NK-92 treated with Interleukin-12 subunit alpha and Interleukin-12 subunit beta, amount 100 ng/mL, for 24 hours (cell line): Measurements from ENCODE around the gene PXN.
"Not testable (repeated sequence)": the region's sequence is repeated elsewhere in the genome, so short reads cannot be mapped to it uniquely, and the experiment has no call there.

ENCODE experiments used
- DNase-seq: peaks from one replicate; lab custom pipeline; 2025; lab: John Stamatoyannopoulos, UW

Gene PXN

DNA sequence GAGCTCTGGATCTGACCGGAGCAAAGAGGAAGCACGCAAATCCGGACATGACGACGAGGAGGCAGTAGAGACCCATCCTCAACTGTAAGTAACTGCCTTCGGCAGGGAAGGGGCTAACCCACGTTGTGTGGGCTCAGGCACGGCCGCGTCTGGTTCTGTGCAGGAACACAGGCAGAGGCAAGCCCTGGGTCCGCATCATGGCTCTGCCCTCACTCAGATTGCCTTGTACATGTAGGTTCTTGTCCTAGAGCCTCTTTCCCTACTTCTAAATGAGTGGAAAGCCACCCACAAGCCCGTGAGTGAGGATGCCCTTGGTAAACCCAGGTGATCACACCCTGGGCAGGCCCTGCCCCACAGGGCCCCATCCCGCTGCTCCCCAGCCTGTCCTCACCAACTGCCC is 55.7 kb downstream of the PXN start:
- no peak for DNase-seq

DNA sequence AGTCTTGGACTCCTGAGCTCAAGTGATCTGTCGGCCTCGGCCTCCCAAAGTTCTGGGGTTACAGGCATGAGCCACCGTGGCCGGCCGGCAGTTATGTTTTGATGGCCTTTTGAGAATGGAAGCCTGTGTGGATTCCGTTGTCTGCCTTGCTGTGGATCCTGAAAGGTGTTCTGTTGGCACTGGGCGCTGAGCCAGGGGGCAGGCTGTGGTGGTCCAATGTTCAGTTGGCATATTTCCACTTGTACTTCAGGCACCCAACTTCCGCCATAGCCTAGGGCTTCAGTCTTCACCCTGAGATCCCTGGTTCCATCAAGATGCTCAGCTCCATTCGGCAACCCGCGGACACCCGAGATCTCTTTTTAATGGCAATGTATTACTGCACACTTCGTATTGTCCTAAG is 58.3 kb downstream of the PXN start:
- no peak for DNase-seq

DNA sequence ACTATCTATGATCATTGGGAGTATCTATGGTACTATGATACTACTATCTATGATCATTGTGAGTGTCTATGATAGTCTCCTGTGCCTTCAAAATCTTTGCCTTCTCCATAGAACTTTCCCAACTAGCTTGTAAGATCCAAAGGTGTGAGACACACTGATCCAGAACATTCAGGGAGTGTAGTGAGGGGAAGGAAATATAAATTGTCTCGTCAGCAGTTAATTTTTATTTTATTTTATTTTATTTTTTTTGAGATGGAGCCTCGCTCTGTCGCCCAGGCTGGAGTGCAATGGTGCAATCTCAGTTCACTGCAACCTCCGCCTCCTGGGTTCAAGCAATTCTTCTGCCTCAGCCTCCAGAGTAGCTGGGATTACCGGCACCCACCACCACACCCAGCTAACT is 58.7 kb downstream of the PXN start:
- not testable (repeated sequence) for DNase-seq

GRCh38 chr12:120206228-120206627 is 59.3 kb downstream of the PXN start:
- no peak for DNase-seq

GRCh38 chr12:120204171-120204570 is 61.4 kb downstream of the PXN start:
- no peak for DNase-seq

GRCh38 chr12:120200364-120200800 is 65.1 kb downstream of the PXN start:
- DNase-seq, result no peak

DNA sequence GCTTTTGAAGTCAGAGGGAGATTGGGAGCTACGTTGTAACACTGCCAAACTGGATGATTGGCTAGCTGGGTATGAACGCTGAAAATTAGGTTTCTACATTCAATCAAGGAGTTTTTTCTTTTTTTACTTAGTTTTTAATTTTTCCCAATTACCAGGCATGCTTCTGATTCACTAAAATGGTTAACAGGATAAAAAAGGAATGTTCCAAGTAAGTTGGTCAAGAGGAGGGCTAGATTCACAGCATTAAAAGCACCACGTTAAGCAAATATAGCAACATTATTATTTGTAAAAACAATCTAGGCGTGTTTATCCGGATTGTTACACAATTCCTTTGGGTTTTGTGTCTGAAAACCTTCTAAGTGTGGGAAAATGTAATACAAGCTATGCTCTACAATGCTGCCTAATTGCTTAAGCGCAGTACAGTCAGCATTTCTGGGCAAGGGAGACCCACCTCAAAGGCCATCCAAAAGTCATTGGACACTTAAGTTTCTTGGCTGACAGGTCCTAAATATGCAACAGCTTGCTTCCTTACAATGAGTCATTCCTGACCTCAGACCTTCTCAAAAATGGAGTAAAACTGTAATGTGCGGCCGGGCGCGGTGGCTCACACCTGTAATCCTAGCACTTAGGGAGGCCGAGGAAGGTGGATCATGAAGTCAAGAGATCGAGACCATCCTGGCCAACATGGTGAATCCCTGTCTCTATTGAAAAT is 65.8 kb downstream of the PXN start:
- peak; percentile 11 for DNase-seq

DNA sequence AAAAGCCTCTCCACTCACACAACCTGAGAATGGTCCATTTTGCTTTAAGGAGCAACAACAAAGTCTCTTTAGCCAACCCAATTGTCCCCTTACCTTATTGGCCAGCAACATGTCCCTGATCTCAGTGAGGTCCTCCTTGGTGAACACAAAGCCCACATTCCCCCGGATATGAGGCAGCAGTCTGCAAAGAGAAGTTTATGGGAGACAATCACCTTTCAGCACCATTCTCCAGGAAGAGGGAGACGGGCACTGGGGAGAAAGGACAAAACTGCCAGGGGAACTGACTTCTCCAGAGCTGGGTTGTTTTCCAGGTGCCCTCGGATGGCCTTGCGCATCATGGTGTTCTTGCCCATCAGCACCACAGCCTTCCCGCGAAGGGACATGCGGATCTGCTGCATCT is 66.5 kb downstream of the PXN start:
- no peak for DNase-seq

- DNase-seq, result no peak
Measured at GRCh38 chr12:120197542-120197887, 68.0 kb downstream of the PXN start.

DNA sequence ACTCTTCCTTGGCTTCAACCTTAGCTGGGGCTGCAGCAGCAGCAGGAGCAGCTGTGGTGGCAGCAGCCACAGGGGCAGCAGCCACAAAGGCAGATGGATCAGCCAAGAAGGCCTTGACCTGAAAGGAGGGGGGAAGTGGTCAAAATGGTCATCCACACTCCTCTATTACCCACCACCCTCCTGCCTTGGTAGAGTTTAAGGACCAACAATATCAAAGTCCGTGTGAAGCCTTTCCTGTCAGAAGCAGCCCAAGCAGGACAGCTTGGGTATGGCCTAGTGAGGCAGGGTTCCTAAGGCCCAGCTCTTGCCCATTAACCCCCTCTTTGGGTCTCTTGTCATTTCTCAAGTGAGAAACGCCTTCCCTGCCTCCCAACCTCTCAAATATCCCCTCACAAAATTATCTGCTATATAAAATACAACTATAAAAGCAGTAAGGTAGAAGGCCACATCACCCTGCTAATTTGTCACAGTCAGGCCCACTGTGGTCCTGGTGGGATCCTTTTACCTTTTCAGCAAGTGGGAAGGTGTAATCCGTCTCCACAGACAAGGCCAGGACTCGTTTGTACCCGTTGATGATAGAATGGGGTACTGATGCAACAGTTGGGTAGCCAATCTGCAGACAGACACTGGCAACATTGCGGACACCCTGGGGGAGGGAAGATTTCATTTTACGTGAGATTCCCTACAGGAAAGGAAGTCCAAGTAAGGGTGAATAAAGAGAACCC is 68.6 kb downstream of the PXN start:
- not testable (repeated sequence) for DNase-seq

GRCh38 chr12:120196363-120196762 is 69.2 kb downstream of the PXN start:
- DNase-seq, result no peak

DNA sequence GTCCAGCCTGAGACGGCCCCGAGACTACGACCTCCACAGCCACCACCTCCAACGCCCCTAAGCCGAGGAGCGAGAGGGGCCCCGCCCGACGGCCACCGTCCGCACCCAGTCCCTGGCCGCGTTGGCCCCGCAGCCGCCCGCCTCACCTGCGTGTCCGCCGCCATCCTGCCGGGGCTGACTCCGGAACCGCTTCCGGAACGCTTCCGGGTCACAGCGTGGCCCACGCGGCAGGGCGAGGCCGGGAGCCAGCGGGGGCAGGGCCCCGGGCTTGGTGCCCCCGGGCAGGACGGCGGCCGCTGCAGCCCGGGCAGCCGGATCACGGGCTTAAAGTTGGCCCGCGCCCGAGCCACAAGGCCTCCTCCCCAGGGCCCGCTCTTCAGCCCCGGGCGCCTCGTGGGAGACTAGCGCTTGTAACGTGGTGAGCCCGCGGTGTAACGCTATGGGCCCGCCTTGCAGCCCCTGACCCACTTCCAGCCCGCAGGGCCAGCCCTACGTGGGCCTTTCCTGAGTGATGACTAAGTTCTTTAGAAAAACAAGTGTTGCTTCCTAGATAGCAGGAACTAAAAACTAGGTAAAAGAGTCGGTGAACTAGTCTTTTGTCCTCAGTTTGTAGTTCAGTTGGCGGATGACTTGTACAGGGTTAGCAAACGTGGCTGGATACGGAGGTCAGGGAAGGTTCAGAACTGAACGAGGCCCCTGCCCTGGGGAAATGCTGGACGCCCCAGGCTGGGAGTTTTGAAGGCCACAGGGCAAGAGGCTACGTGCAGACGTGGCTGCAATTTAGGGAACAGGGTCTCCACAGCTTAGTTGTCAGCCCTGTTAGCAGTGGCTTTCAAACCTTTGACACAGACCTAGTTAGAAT is 70.8 kb downstream of the PXN start, which contains the start of gene GCN1:
TSS of gene GCN1 (minus strand) at position 182 of the 862 bp plus-strand sequence. CDS start at position 164, 18 bp downstream.
- DNase-seq, result peak; percentile 69

DNA sequence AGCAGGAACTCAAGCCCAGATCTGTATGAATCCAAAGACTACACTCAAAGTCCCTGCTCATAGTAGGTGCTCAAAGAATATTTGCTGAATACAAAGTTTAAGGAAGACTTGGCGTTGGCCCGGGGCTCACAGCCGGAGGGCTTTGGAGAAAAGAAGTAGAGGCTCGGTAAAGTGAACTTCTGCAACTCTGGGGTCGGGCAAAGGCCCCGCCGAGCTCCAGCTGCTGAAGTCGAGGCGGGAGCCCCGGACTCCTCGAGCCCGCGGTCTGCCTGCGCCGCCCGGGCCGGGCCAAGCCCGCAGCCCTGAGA is 71.3 kb downstream of the PXN start:
- no peak for DNase-seq

- DNase-seq, result not testable (repeated sequence)
Measured at GRCh38 chr12:120193286-120193685, 72.2 kb downstream of the PXN start.

GRCh38 chr12:120190985-120191480 is 74.5 kb downstream of the PXN start:
- no peak for DNase-seq

DNA sequence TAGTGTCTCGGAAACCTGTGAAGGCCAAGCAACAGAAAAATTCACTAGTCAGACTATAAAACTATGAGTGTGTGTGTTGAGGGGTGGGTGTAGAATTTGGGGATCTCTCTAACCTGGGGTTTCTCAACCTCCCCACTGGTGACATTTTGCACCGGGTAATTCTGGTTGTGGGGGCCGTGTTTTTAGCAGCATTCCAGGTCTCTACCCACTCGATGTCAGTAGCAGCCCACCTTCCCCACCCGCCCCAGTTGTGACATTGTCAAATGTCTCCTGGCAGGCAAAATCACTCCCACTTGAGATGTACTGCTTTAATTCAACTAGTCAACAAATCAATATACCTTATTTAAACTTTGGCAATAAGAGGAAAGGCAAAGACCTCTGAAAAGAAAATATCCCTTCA is 75.1 kb downstream of the PXN start:
- no peak for DNase-seq

DNA sequence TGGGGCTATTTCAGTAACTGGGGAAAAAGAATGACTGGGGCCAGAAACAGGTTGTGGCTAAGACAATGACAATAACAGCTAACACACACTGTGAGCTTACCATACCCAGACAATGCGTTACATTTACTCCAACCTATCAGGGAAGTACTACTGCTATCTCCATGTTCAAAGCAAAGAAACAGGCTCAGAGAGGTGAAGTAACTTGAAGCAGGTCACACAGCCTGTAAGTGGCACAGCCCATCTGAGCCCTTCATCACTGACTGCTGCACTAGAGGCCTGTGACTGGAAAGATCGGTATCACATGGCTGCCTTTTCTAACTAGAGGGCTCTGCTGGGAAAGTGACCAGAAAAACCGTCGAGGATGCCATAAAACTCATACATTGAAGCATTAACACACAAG is 78.9 kb downstream of the PXN start:
- no peak for DNase-seq

GRCh38 chr12:120183211-120183631 is 82.3 kb downstream of the PXN start:
- DNase-seq, result no peak

DNA sequence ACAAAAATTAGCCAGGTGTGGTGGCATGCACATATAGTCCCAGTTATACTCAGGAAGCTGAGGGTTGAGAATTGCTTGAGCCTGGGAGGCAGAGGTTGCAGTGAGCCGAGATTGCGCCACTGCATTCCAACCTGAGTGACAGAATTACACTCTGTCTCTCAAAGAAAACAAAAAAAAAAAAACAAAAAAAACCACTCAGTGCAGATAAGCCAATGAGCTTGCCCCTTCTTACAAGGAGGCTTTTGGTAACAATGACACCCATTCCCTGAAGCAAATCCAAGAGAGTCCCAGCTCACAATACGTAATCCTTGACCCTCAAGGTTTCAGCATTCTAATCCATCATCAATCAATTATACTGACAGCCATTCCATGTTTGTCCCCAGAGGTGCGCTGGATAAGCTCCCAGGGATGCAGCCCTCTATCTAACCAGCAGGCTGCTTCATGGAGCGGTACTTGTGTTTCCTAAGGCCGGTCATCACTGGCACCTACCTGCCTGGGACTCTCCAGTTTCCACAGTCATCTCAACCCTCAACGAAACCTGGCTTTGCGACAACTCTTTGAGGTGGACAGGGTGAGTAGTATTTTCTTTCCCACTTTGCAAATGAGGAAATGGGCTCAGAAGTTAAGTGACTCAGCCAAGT is 83.4 kb downstream of the PXN start:
- no peak for DNase-seq

DNA sequence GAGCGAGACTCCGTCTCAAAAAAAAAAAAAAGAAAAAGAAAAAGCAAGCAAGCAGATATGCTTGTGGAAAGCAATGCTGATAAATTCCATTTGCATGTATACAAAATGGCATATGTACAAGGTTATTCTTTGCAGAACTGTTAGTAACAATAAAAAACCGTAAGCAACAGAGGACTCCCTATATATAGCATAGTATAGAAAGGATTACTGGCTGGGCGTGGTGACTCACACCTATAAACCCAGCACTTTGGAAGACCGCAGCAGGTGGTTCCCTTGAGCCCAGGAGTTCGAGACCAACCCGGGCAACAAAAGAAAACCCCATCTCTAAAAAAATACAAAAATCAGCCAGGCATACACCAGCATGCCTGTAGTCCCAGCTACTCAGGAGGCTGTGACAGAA is 84.6 kb downstream of the PXN start:
- no peak for DNase-seq

GRCh38 chr12:120175537-120175936 is 90.0 kb downstream of the PXN start:
- no peak for DNase-seq

GRCh38 chr12:120175062-120175461 is 90.5 kb downstream of the PXN start:
- no peak for DNase-seq
